HCT116 (cell line): ENCODE data around the gene SPATA31D4. TPM values are rescaled to one million over a fixed set of nuclear protein-coding genes. Genes with fewer than 3 reads are reported as not detected.
"Not testable (repeated sequence)": the region's sequence is repeated elsewhere in the genome, so short reads cannot be mapped to it uniquely, and the experiment has no call there.

Source experiments
- ATAC-seq: fragments of 200-7000 bp; cut with Tn5 transposase; 2 replicates; pipeline ENCODE4 v1.9.1; 2020; ENCODE audit warnings: mild to moderate bottlenecking, moderate library complexity
- BruUV-seq: library from RNA; stranded (reverse); fragments of 400-500 nt; replicated peaks from 2 replicates; lab custom pipeline; 2021; lab: Mats Ljungman, UMichigan
- CTCF ChIA-PET: fragments of 300-600 bp; sonication (Branson Sonifier 250); formaldehyde crosslinking; loops from one replicate; lab custom pipeline; 2021; ENCODE audit warnings: antibody characterized with exemption; lab: Charles Lee
- POLR2A ChIA-PET: fragments of 300-600, 350-600 bp; sonication (Branson Sonifier 250); formaldehyde crosslinking; loops from one replicate; lab custom pipeline; 2021; ENCODE audit warnings: antibody characterized with exemption; lab: Charles Lee
- RAD21 ChIA-PET, 2 experiments: fragments of 300-600 bp; sonication (Branson Sonifier 250); formaldehyde crosslinking; loops; one replicate each; lab custom pipeline; 2023; ENCODE audit warnings: low total read pairs in 2 of 2; ENCODE audit not compliant: uncharacterized antibody in 2 of 2, unreplicated experiment in 2 of 2, low non-redundant PET in 1 of 2; lab: Charles Lee
- DNase-seq: peaks from one replicate; pipeline ENCODE4 v3.0.0-alpha.2; 2010; ENCODE audit warnings: low read depth, low spot score
- H2AFZ ChIP-seq: fragments of 200-600 bp; shearing (Covaris generic), sonication (generic); 2 replicates; pipeline ENCODE4 v1.6.1; 2017; ENCODE audit warnings: low read depth, mixed run types, mixed read lengths, antibody characterized with exemption, low read length; ENCODE audit not compliant: poor library complexity, severe bottlenecking
- H3K27ac ChIP-seq: 2 replicates; pipeline ENCODE4 v1.5.1; 2012; ENCODE audit warnings: low read depth, low read length
- H3K27me3 ChIP-seq: fragments of 200-600 bp; sonication (generic); 2 replicates; pipeline ENCODE4 v1.6.1; 2016; ENCODE audit warnings: mixed run types, low read length, mixed read lengths; ENCODE audit not compliant: insufficient read depth
- H3K36me3 ChIP-seq, 2 experiments: fragments of 200-500 bp in 1 of 2; fragments of 200-600 bp in 1 of 2; sonication (Bioruptor generic) in 1 of 2; sonication (generic) in 1 of 2; 2 replicates each; pipeline versions ENCODE4 v1.5.1 to v1.6.1; 2014 to 2016; ENCODE audit warnings: low read length in 2 of 2, inconsistent platforms in 1 of 2, mixed read lengths in 1 of 2, mixed run types in 1 of 2; ENCODE audit not compliant: insufficient read depth in 2 of 2, control insufficient read depth in 1 of 2
- H3K4me1 ChIP-seq, 2 experiments: fragments of 200-600 bp in 1 of 2; sonication (generic) in 1 of 2; 2 replicates each; pipeline versions ENCODE4 v1.5.1 to v1.6.1; 2012 to 2017; ENCODE audit warnings: low read length in 2 of 2, inconsistent platforms in 1 of 2, mild to moderate bottlenecking in 1 of 2, mixed read lengths in 1 of 2, mixed run types in 1 of 2, moderate library complexity in 1 of 2; ENCODE audit not compliant: insufficient read depth in 2 of 2, control insufficient read depth in 1 of 2
- H3K4me2 ChIP-seq: fragments of 200-600 bp; sonication (generic); 2 replicates; pipeline ENCODE4 v1.6.1; 2017; ENCODE audit warnings: mixed run types, low read length, mixed read lengths
- H3K4me3 ChIP-seq, 2 experiments: fragments of 200-600 bp in 1 of 2; sonication (generic) in 1 of 2; replicated peaks in 1 of 2; 2 replicates each; pipeline ENCODE4 v1.5.1; 2011 to 2016; ENCODE audit warnings: low read length in 2 of 2, control low read depth in 1 of 2, low read depth in 1 of 2, mild to moderate bottlenecking in 1 of 2, mixed read lengths in 1 of 2, mixed run types in 1 of 2
- H3K79me2 ChIP-seq: fragments of 200-600 bp; sonication (generic); 2 replicates; pipeline ENCODE4 v1.6.1; 2017; ENCODE audit warnings: mild to moderate bottlenecking, mixed run types, low read length, moderate library complexity, mixed read lengths; ENCODE audit not compliant: insufficient read depth
- H3K9ac ChIP-seq: fragments of 200-600 bp; sonication (generic); 2 replicates; pipeline ENCODE4 v1.6.1; 2016; ENCODE audit warnings: low read length, mixed read lengths
- H3K9me2 ChIP-seq: fragments of 200-600 bp; sonication (generic), shearing (Covaris generic); 2 replicates; pipeline ENCODE4 v1.6.1; 2017; ENCODE audit warnings: mixed run types, mild to moderate bottlenecking, moderate library complexity; ENCODE audit not compliant: insufficient read depth
- H3K9me3 ChIP-seq, 2 experiments: fragments of 200-500 bp in 1 of 2; fragments of 200-600 bp in 1 of 2; sonication (Bioruptor generic) in 1 of 2; sonication (generic) in 1 of 2; 2 replicates each; pipeline ENCODE4 v1.6.1; 2014 to 2017; ENCODE audit warnings: low read length in 2 of 2, mixed read lengths in 2 of 2, inconsistent platforms in 1 of 2, low read depth in 1 of 2, mild to moderate bottlenecking in 1 of 2, mixed run types in 1 of 2, moderate library complexity in 1 of 2; ENCODE audit not compliant: control insufficient read depth in 1 of 2, insufficient read depth in 1 of 2
- H4K20me1 ChIP-seq: fragments of 200-600 bp; sonication (generic), shearing (Covaris generic); 2 replicates; pipeline ENCODE4 v1.6.1; 2017; ENCODE audit warnings: mixed run types, mild to moderate bottlenecking, moderate library complexity; ENCODE audit not compliant: insufficient read depth
- intact Hi-C: fragments of 100-400 bp; cut with micrococcal nuclease; formaldehyde crosslinking; loops from 2 replicates; pipeline ENCODE4 v1.10.0; 2022
- total RNA-seq: library from RNA; stranded (reverse); gene quantifications from one replicate; pipeline ENCODE4 v1.2.1, GENCODE V29; 2021; ENCODE audit not compliant: unreplicated experiment

SPATA31D4 gene
- total RNA-seq, 1 experiment from 2014 or later, result not detected

DNA sequence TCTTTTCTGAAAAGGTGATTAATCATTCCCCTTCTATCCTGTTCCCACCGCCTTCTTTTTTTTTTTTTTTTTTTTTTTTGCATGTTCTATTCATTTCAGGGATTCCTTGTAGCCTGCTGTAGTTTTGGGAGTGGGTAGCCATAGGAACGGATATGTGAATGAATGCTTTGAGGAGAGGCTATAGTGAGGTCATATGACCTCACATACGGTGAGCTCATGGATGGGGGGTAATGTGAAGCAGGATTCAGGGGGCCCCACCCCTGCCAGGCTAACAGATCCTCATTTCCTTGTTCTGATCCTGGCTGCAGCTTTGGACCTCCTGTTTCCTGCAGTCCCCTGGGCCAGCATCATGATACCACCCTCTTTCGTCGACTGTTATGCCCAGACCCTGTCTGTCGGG, 1.9 kb downstream of the SPATA31D4 start:
- H3K4me1 ChIP-seq, CTCF ChIA-PET, H3K9me2 ChIP-seq, H3K27me3 ChIP-seq, H3K4me2 ChIP-seq, intact Hi-C loops, H3K4me3 ChIP-seq, H3K79me2 ChIP-seq, H3K27ac ChIP-seq, ATAC-seq, H3K9ac ChIP-seq, H3K36me3 ChIP-seq, H2AFZ ChIP-seq, POLR2A ChIA-PET, RAD21 ChIA-PET, H3K9me3 ChIP-seq, BruUV-seq, DNase-seq, H4K20me1 ChIP-seq: not testable (repeated sequence)

DNA sequence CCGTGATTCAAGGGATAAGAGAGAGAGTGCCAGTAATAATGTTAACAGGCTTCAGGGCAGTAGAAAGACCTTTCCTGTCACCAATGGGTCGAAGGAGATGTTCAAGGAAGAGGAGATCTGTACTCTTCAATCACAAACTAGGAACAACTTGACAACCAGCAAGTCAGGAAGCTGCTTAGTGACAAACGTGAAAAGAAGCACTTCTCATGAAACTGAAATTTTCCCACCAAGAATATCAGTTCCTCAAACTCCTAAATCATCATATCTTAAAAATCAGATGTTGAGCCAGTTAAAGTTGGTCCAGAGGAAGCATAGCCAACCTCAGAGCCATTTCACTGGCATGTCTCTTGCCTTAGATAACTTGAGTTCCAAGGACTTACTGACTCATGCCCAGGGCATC, 5.3 kb downstream of the SPATA31D4 start:
- H3K9me2 ChIP-seq, BruUV-seq, H3K27ac ChIP-seq, RAD21 ChIA-PET, POLR2A ChIA-PET, H3K4me1 ChIP-seq, H3K36me3 ChIP-seq, DNase-seq, H3K9ac ChIP-seq, H3K9me3 ChIP-seq, H4K20me1 ChIP-seq, CTCF ChIA-PET, H3K4me2 ChIP-seq, intact Hi-C loops, H3K79me2 ChIP-seq, H3K4me3 ChIP-seq, H2AFZ ChIP-seq, ATAC-seq, H3K27me3 ChIP-seq: not testable (repeated sequence)

DNA sequence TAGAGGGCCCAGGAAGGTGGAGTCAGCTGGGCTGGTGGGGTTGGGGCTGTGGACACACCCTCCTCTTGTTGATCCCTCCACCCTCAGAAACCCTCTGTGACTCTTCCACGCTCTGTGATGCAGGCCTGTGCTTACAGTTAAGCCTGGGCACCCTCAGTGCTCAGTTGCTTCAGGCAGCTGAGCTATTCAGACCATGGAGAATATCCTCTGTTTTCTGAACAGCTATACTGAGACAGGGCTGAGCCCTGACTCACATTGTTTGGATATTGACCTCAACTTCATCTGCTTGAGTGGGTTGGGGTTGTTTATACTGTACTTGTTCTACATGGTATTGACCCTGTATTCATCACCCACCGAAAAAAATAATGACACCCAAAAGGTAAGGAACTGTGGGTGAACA, 15.2 kb downstream of the SPATA31D4 start, which contains the start of gene SPATA31D3:
Gene SPATA31D3, plus strand, starts transcription at position 108 of the 400 bp plus-strand sequence. Its CDS starts 86 bp downstream, at position 194.
- CTCF ChIA-PET, POLR2A ChIA-PET, BruUV-seq, H3K27me3 ChIP-seq, DNase-seq, H3K9ac ChIP-seq, H3K27ac ChIP-seq, H4K20me1 ChIP-seq, H3K79me2 ChIP-seq, H3K36me3 ChIP-seq, RAD21 ChIA-PET, H3K9me2 ChIP-seq, H3K9me3 ChIP-seq, ATAC-seq, H3K4me2 ChIP-seq, H2AFZ ChIP-seq, H3K4me3 ChIP-seq, intact Hi-C loops, H3K4me1 ChIP-seq: not testable (repeated sequence)

DNA sequence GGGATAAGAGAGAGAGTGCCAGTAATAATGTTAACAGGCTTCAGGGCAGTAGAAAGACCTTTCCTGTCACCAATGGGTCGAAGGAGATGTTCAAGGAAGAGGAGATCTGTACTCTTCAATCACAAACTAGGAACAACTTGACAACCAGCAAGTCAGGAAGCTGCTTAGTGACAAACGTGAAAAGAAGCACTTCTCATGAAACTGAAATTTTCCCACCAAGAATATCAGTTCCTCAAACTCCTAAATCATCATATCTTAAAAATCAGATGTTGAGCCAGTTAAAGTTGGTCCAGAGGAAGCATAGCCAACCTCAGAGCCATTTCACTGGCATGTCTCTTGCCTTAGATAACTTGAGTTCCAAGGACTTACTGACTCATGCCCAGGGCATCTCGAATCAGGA, 20.4 kb downstream of the SPATA31D4 start:
- intact Hi-C loops, DNase-seq, POLR2A ChIA-PET, H4K20me1 ChIP-seq, H3K9ac ChIP-seq, H3K4me3 ChIP-seq, H3K4me2 ChIP-seq, H3K36me3 ChIP-seq, H3K9me3 ChIP-seq, H3K27me3 ChIP-seq, H3K4me1 ChIP-seq, H3K9me2 ChIP-seq, CTCF ChIA-PET, H2AFZ ChIP-seq, ATAC-seq, BruUV-seq, RAD21 ChIA-PET, H3K27ac ChIP-seq, H3K79me2 ChIP-seq: not testable (repeated sequence)
